Muscle of back (tissue), 11 donors: ENCODE results near the gene CTNNA1. TPM values are rescaled to one million over a fixed set of nuclear protein-coding genes. Genes with fewer than 3 reads are reported as not detected.
"Not testable (repeated sequence)": the region's sequence is repeated elsewhere in the genome, so short reads cannot be mapped to it uniquely, and the experiment has no call there.

Experiments
- DNase-seq, 3 donors: peaks; one replicate each; pipeline versions ENCODE4 v3.0.0 to v3.0.0-alpha.2; 2013
- polyA plus RNA-seq, 10 donors: library from polyadenylated mRNA; unstranded; fragments of 120-200 nt; gene quantifications; one replicate each; pipeline ENCODE4 v1.2.1, GENCODE V29; 2013; ENCODE audit not compliant: insufficient read length in 10 of 10

Gene CTNNA1
- polyA plus RNA-seq, 10 donors: 235 to 327 (median 283) TPM

GRCh38 chr5:138720840-138721239 lies 32.4 kb upstream of the CTNNA1 start:
- no peak for DNase-seq

- no peak for DNase-seq
These were observed 31.2 kb upstream of the CTNNA1 start for GRCh38 chr5:138721979-138722378.

GRCh38 chr5:138722544-138723177 lies 30.6 kb upstream of the CTNNA1 start:
- no peak for DNase-seq

- peak in 1 of 3 donors; percentile 13 for DNase-seq
These were observed 28.6 kb upstream of the CTNNA1 start for GRCh38 chr5:138724470-138725146.

- peak in 1 of 3 donors; percentile 54 for DNase-seq
These were observed 27.9 kb upstream of the CTNNA1 start for GRCh38 chr5:138725153-138725817.

GRCh38 chr5:138725818-138726416 lies 27.3 kb upstream of the CTNNA1 start:
- no peak for DNase-seq

GRCh38 chr5:138726848-138727247 lies 26.4 kb upstream of the CTNNA1 start:
- no peak for DNase-seq

GRCh38 chr5:138730496-138730895 lies 22.7 kb upstream of the CTNNA1 start:
- not testable (repeated sequence) for DNase-seq

GRCh38 chr5:138732466-138732865 lies 20.8 kb upstream of the CTNNA1 start:
- DNase-seq: no peak

- DNase-seq: no peak
These were observed 20.3 kb upstream of the CTNNA1 start for GRCh38 chr5:138732933-138733332.

GRCh38 chr5:138733509-138733908 lies 19.7 kb upstream of the CTNNA1 start:
- no peak for DNase-seq

GRCh38 chr5:138736293-138736692 lies 16.9 kb upstream of the CTNNA1 start:
- DNase-seq: no peak

GRCh38 chr5:138737494-138738265 lies 15.5 kb upstream of the CTNNA1 start:
- DNase-seq: peak in 1 of 3 donors; percentile 29

GRCh38 chr5:138738399-138738798 lies 14.8 kb upstream of the CTNNA1 start:
- no peak for DNase-seq

GRCh38 chr5:138739938-138740337 lies 13.3 kb upstream of the CTNNA1 start:
- no peak for DNase-seq

GRCh38 chr5:138743484-138743883 lies 9.7 kb upstream of the CTNNA1 start:
- DNase-seq: no peak

- no peak for DNase-seq
These were observed 8.0 kb upstream of the CTNNA1 start for GRCh38 chr5:138745268-138745667.

GRCh38 chr5:138748630-138749081 lies 4.6 kb upstream of the CTNNA1 start:
- no peak for DNase-seq

GRCh38 chr5:138751344-138751743 lies 1.9 kb upstream of the CTNNA1 start:
- DNase-seq: not testable (repeated sequence)

GRCh38 chr5:138752341-138752950 lies 779 bp upstream of the CTNNA1 start:
- DNase-seq: peak; percentile 23 to 71 (median 45)
